G401 (cell line): ENCODE data around the gene SOWAHA. TPM values are rescaled to one million over a fixed set of nuclear protein-coding genes. Genes with fewer than 3 reads are reported as not detected.
"Not testable (repeated sequence)": the region's sequence is repeated elsewhere in the genome, so short reads cannot be mapped to it uniquely, and the experiment has no call there.

Experiments used
- DNase-seq: peaks from one replicate; pipeline ENCODE4 v3.0.0-alpha.2; 2015; ENCODE audit warnings: low spot score
- in situ Hi-C: cut with HindIII; loops from 2 replicates; pipeline ENCODE4 v1.10.0; 2016; ENCODE audit warnings: low sequenced_read_pairs, mixed read lengths
- total RNA-seq: library from RNA; depleted of rRNA; stranded (reverse); fragments of >200 nt; shearing (Covaris generic); gene quantifications from 2 replicates; pipeline ENCODE4 v1.2.3, GENCODE V29; 2014; rRNA removed

Gene SOWAHA
- total RNA-seq, 1 experiment from 2014 or later = 0.78 TPM

GRCh38 chr5:132839426-132840301 is 26.6 kb downstream of the SOWAHA start:
- in situ Hi-C loops = no loop called here
- DNase-seq = no peak

GRCh38 chr5:132840313-132840712 is 27.2 kb downstream of the SOWAHA start:
- in situ Hi-C loops = no loop called here
- no peak for DNase-seq

- in situ Hi-C loops = no loop called here
- no peak for DNase-seq
These were observed 27.8 kb downstream of the SOWAHA start for GRCh38 chr5:132840896-132841295.

GRCh38 chr5:132841305-132841704 is 28.2 kb downstream of the SOWAHA start:
- DNase-seq = no peak
- in situ Hi-C loops = no loop called here

DNA sequence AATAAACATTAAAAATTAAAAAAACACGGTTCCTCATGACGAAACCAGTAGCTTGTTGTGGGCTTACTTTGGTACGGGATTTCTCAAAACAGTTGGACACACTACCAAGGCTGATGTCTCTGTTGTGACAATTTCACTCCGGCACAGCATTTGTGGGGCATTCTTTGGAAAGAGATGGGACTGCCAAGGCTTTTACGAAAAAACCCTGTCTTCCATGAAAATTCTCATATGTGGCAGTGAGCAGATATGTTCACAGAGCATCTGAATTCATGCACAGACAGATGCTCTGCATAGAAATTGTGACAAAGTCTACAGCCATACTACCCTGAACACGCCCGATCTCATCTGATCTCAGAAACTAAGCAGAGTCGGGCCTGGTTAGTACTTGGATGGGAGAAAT is 35.2 kb downstream of the SOWAHA start:
- in situ Hi-C loops = no loop called here
- DNase-seq = no peak

DNA sequence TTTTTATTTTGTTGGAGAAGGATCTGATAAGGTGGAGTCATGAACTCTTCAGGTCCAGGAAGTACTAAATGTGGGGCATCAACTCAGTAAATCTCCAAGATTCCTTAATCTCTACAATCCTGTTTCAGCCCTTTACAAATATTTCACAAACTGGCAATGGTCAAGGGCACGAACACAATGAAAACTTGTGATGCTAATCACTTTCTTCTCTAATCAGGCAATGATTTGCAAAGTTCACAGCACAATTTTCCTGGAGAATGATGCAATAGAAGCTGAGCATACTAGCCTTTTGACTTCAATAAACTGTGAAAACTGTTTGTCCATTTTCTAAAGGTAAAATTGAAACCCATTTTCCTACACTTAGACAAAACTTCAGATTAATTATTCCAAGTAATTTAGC is 36.2 kb downstream of the SOWAHA start:
- in situ Hi-C loops = no loop called here
- DNase-seq = no peak

- in situ Hi-C loops = no loop called here
These were observed 37.0 kb downstream of the SOWAHA start for GRCh38 chr5:132850066-132850465.

GRCh38 chr5:132853323-132853722 is 40.2 kb downstream of the SOWAHA start:
- no peak for DNase-seq
- in situ Hi-C loops = no loop called here

More at GRCh38 chr5:132850066-132850465, 37.0 kb downstream of the SOWAHA start:
- no peak for DNase-seq

DNA sequence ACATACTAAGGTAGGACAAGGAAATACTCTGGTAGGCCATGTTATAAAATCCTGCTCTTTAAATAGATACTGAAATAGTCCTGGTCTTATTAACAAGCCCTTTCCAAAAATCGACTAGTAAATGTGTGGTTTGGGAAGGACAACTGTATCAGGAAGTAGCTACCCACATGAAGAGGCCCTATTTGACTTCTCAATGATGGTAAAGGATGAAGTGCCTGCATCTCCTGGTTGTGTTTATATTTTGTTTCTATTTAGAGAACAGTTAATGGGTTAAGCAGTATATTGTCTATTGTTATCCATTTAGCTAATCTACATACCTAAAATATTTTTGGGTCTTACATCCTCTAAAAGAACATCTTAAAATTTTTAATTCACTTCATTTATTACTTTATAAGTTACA is 40.7 kb downstream of the SOWAHA start:
- in situ Hi-C loops = no loop called here
- DNase-seq = no peak

DNA sequence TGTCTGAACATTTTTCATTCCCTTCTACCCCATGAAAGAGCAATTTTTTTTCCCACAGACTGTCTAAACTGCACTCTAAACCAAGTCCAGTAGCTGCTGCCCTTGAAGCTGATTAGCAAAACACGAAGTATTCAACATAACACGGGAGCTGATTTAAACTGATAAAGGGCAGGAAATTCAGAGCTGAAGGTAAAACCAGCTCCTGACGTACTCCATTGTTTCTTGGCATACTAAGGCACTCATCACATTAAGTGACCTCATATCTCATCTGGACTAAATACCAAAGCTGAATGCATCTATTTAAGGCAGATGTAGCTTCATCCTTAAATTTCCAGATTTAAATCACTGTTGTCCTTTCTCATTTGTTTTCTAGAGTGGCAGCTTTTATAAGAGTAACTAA is 41.2 kb downstream of the SOWAHA start:
- DNase-seq = no peak
- in situ Hi-C loops = no loop called here

DNA sequence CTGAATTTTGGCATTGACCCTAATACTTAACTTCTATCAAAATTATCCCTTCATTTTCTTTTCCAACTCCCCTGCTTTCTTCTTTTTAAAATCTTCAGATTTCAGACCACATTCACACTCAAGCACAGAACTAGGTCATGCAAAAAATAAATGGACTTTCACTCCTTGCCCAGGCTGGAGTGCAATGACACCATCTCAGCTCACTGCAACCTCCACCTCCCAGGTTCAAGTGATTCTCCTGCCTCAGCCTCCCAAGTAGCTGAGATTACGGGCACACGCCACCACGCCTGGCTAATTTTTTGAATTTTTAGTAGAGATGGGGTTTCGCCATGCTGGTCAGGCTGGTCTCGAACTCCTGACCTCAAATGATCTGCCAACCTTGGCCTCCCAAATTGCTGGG is 41.9 kb downstream of the SOWAHA start:
- in situ Hi-C loops, DNase-seq: not testable (repeated sequence)

GRCh38 chr5:132856011-132856410 is 42.9 kb downstream of the SOWAHA start:
- in situ Hi-C loops = no loop called here
- no peak for DNase-seq

GRCh38 chr5:132859889-132860437 is 46.9 kb downstream of the SOWAHA start:
- no peak for DNase-seq
- in situ Hi-C loops = no loop called here

DNA sequence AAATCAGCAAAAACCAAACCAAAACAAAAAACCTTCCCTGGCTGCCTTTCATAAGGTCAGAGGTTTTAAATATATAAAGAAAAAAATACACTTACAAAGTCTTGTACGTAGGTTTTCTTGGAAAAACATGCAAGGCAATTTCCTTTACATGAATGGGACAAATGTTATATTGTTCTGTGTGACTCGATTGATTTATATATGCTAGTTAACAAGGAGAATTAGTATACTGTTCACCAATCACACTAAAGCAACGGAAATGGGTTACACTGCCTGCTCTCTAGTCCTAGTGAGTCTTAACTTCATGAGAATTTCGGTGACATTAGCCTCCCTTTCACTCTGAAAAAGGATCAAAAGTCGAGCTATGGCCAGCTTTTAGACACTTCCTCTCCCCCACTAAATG is 47.6 kb downstream of the SOWAHA start:
- in situ Hi-C loops = no loop called here
- DNase-seq = no peak

GRCh38 chr5:132865668-132866341 is 52.7 kb downstream of the SOWAHA start:
- DNase-seq = no peak
- in situ Hi-C loops = no loop called here

Other genes with a start within 250 kb of the SOWAHA start
- not detected in 2 replicates for gene IL13, start 155.1 kb upstream of the SOWAHA start, total RNA-seq
- gene IL4, start 139.3 kb upstream of the SOWAHA start, total RNA-seq = not detected in 2 replicates
- gene KIF3A, start 75.8 kb upstream of the SOWAHA start, total RNA-seq = 1.4 and 6.4 TPM in 2 replicates
- 0.07 TPM in 1 of 2 replicates, not detected in the other for gene CCNI2, start 65.9 kb upstream of the SOWAHA start, total RNA-seq
- gene SEPTIN8, start 36.1 kb upstream of the SOWAHA start, total RNA-seq = 33.3 and 47.8 TPM in 2 replicates
- gene SHROOM1, start 17.3 kb downstream of the SOWAHA start, total RNA-seq = 3.1 and 5.9 TPM in 2 replicates
- gene GDF9, start 53.2 kb downstream of the SOWAHA start, total RNA-seq = 0.12 and 1.3 TPM in 2 replicates
- gene UQCRQ, start 53.3 kb downstream of the SOWAHA start, total RNA-seq = 108 and 215 TPM in 2 replicates
- not detected in 2 replicates for gene LEAP2, start 60.4 kb downstream of the SOWAHA start, total RNA-seq
- gene AFF4, start 150.3 kb downstream of the SOWAHA start, total RNA-seq = 19.5 and 21.3 TPM in 2 replicates
- 17.7 and 26.2 TPM in 2 replicates for gene ZCCHC10, start 213.2 kb downstream of the SOWAHA start, total RNA-seq
- gene HSPA4, start 238.7 kb downstream of the SOWAHA start, total RNA-seq = 217 and 267 TPM in 2 replicates